GM19240 (cell line): ENCODE data around the gene KLRC2.
"Not testable (repeated sequence)": the region's sequence is repeated elsewhere in the genome, so short reads cannot be mapped to it uniquely, and the experiment has no call there.

Experiments
- DNase-seq: peaks from one replicate; pipeline ENCODE4 v3.0.0; 2011; ENCODE audit warnings: low spot score; ENCODE audit not compliant: insufficient read length

KLRC2 gene

GRCh38 chr12:10435816-10436215 is at the start of gene KLRC2:
TSS of gene KLRC2 (minus strand) at chr12:10436010. CDS start at chr12:10435986, 24 bp downstream.
- DNase-seq, result not testable (repeated sequence)

GRCh38 chr12:10481901-10482300 is 46.1 kb upstream of the KLRC2 start:
- DNase-seq, result not testable (repeated sequence)

- not testable (repeated sequence) for DNase-seq
Measured at GRCh38 chr12:10472808-10473207, 37.0 kb upstream of the KLRC2 start.

- DNase-seq, result no peak
Measured at GRCh38 chr12:10469701-10470100, 33.9 kb upstream of the KLRC2 start.

GRCh38 chr12:10466311-10466710 is 30.5 kb upstream of the KLRC2 start:
- DNase-seq, result no peak

- DNase-seq, result no peak
Measured at GRCh38 chr12:10457760-10458159, 21.9 kb upstream of the KLRC2 start.

- no peak for DNase-seq
Measured at GRCh38 chr12:10456856-10457255, 21.0 kb upstream of the KLRC2 start.

- no peak for DNase-seq
Measured at GRCh38 chr12:10455766-10456165, 20.0 kb upstream of the KLRC2 start.

- no peak for DNase-seq
Measured at GRCh38 chr12:10454531-10454930, 18.7 kb upstream of the KLRC2 start.

- DNase-seq, result no peak
Measured at GRCh38 chr12:10453156-10453555, 17.3 kb upstream of the KLRC2 start, which contains the start of gene KLRC1. TSS of gene KLRC1 (minus strand) at chr12:10453377. CDS start at chr12:10451156, 2,221 bp downstream.

GRCh38 chr12:10448236-10448635 is 12.4 kb upstream of the KLRC2 start:
- DNase-seq, result no peak

- not testable (repeated sequence) for DNase-seq
Measured at GRCh38 chr12:10446052-10446451, 10.2 kb upstream of the KLRC2 start.

GRCh38 chr12:10441144-10441543 is 5.3 kb upstream of the KLRC2 start:
- not testable (repeated sequence) for DNase-seq

- DNase-seq, result not testable (repeated sequence)
Measured at GRCh38 chr12:10439608-10440274, 3.9 kb upstream of the KLRC2 start.

GRCh38 chr12:10437601-10438000 is 1.8 kb upstream of the KLRC2 start:
- DNase-seq, result not testable (repeated sequence)

GRCh38 chr12:10430623-10431022 is 5.2 kb downstream of the KLRC2 start:
- not testable (repeated sequence) for DNase-seq

GRCh38 chr12:10425938-10426337 is 9.9 kb downstream of the KLRC2 start:
- not testable (repeated sequence) for DNase-seq

- DNase-seq, result not testable (repeated sequence)
Measured at GRCh38 chr12:10424260-10424899, 11.4 kb downstream of the KLRC2 start.

GRCh38 chr12:10422159-10422558 is 13.7 kb downstream of the KLRC2 start:
- not testable (repeated sequence) for DNase-seq

GRCh38 chr12:10420334-10420733 is 15.5 kb downstream of the KLRC2 start, which contains the start of gene KLRC3:
TSS of gene KLRC3 (minus strand) at chr12:10420595. CDS start at chr12:10420550, 45 bp downstream.
- not testable (repeated sequence) for DNase-seq

- DNase-seq, result no peak
Measured at GRCh38 chr12:10409392-10409791, 26.4 kb downstream of the KLRC2 start, which contains the start of gene KLRC4. TSS of gene KLRC4 (minus strand) at chr12:10409757. CDS start at chr12:10409575, 182 bp downstream.

- no peak for DNase-seq
Measured at GRCh38 chr12:10408842-10409241, 27.0 kb downstream of the KLRC2 start.
